ENCODE data around the gene KCNN3. TPM values are rescaled to one million over a fixed set of nuclear protein-coding genes. Genes with fewer than 3 reads are reported as not detected.

The KCNN3 gene
- total RNA-seq, 1 donor from 2014 or later: 0.86 TPM

DNA sequence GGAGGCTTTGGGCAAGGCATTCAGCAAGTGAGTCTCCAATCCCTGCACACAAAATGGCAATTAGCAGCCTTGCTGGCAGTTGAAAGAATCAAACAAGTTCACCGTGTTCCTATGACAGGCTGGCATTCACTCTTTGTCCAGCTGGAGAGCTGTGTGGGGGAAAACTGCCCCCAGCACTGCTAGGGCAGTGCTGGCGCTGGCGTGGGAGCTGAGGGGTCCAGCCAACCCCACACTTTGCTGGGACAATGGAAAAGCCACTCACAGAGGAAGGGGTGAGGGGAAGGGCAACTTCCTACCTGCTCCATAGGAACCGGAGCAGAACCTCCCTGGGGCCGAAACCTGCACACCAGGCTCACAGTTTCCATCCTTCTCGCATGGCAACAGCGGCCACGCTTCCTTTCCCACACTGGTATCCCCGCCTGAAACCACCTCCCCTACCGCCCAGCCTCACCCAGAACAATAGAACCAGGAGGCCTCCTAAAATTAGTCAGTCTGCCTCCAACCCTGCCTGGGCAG is 26.7 kb upstream of the KCNN3 start:
- TF ChIP-seq, protein P1, sequence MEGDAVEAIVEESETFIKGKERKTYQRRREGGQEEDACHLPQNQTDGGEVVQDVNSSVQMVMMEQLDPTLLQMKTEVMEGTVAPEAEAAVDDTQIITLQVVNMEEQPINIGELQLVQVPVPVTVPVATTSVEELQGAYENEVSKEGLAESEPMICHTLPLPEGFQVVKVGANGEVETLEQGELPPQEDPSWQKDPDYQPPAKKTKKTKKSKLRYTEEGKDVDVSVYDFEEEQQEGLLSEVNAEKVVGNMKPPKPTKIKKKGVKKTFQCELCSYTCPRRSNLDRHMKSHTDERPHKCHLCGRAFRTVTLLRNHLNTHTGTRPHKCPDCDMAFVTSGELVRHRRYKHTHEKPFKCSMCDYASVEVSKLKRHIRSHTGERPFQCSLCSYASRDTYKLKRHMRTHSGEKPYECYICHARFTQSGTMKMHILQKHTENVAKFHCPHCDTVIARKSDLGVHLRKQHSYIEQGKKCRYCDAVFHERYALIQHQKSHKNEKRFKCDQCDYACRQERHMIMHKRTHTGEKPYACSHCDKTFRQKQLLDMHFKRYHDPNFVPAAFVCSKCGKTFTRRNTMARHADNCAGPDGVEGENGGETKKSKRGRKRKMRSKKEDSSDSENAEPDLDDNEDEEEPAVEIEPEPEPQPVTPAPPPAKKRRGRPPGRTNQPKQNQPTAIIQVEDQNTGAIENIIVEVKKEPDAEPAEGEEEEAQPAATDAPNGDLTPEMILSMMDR (IDR thresholded peaks at IDR 0.05; ENCODE audit: unreplicated experiment): no peak
- peaks cover 8% of the 10 kb centered on the region for H3K9me3 Mint-ChIP-seq (ENCODE audit: low read depth)
- peaks cover 1% of the 10 kb centered on the region for H3K36me3 Mint-ChIP-seq (ENCODE audit: insufficient read depth)
- no peak for DNase-seq (ENCODE audit: low spot score, unreplicated experiment)
- H3K4me3 Mint-ChIP-seq (ENCODE audit: low read depth): no peak overlapping the region
- peaks cover 6% of the 10 kb centered on the region for H3K27me3 Mint-ChIP-seq
- H3K4me1 Mint-ChIP-seq (ENCODE audit: low read depth): no peaks in the 10 kb centered on the region
- H3K27ac Mint-ChIP-seq: no peak overlapping the region

DNA sequence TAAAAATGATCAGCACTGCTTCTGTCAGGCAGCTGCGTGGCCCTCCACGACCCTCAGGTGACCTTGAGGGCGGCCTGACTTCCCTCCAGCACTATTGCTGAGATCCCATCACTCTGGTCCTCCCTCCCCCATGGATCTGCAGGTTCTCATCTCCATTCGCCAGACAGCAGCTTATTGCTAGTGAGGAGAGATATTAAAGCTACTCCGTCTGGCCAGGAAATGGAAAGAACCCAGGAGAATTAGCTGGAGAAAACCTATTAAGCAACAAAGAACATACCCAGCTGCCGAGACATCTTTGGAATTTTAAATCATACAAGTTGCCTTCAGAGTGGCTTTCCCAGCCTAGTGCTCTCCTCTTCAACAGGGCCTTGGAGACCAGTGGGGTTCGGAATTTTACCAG is 25.7 kb upstream of the KCNN3 start:
- Mint-ChIP-seq H3K9me3 (ENCODE audit: low read depth) (peaks cover 8% of the 10 kb centered on the region), H3K27ac (peak overlapping the region; percentile 22), H3K4me3 (ENCODE audit: low read depth) (no peak overlapping the region), H3K4me1 (ENCODE audit: low read depth) (no peaks in the 10 kb centered on the region), H3K36me3 (ENCODE audit: insufficient read depth) (peaks cover 1% of the 10 kb centered on the region), H3K27me3 (peaks cover 6% of the 10 kb centered on the region)
- TF ChIP-seq, protein P1 (IDR thresholded peaks at IDR 0.05; ENCODE audit: unreplicated experiment): no peak
- DNase-seq (ENCODE audit: low spot score, unreplicated experiment): no peak

DNA sequence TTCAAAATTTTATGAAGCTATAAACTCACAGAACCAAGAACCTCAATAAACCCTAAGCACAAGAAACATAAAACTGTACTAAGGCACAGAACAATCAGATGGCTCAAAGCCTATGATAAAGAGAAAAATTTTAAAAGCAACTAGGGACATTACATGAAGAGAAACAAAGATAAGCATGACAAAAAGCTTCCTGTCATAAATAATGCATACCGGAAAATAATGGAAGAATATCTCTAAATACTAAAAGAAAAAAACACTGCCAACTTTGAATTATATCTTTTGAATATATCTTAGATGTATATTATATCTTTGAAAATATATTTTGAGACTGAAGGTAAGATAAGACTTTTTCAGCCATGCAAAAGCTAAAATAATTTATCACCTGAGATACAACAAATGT is 21.4 kb upstream of the KCNN3 start:
- Mint-ChIP-seq H3K4me1 (ENCODE audit: low read depth) (no peaks in the 10 kb centered on the region), H3K27ac (no peak overlapping the region), H3K4me3 (ENCODE audit: low read depth) (no peak overlapping the region), H3K36me3 (ENCODE audit: insufficient read depth) (peaks cover 1% of the 10 kb centered on the region), H3K27me3 (peaks cover 7% of the 10 kb centered on the region), H3K9me3 (ENCODE audit: low read depth) (peaks cover 8% of the 10 kb centered on the region)
- DNase-seq (ENCODE audit: low spot score, unreplicated experiment): no peak
- TF ChIP-seq, protein P1 (IDR thresholded peaks at IDR 0.05; ENCODE audit: unreplicated experiment): no peak

DNA sequence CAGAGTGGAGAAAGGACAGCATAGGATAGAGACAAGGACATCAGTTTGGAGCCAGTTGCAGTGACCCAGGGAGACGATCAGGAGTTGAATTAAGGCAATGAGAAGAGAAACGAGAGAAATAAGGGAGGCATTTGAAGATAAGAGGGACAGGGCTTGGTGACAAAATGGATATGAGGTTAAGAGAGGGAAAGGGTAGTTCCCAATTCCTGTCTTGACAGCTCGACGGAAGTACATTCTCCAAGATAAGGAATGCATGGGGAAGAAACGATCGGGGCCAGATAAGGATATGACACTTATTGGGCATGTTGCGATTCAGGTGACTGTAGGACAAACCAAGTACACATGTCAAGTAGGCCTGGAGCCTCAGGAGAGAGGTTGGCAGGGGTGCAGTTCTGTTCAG is 18.7 kb upstream of the KCNN3 start:
- H3K27me3 Mint-ChIP-seq: peaks cover 4% of the 10 kb centered on the region
- TF ChIP-seq, protein P1 (IDR thresholded peaks at IDR 0.05; ENCODE audit: unreplicated experiment): no peak
- no peak overlapping the region for H3K4me3 Mint-ChIP-seq (ENCODE audit: low read depth)
- no peak for DNase-seq (ENCODE audit: low spot score, unreplicated experiment)
- H3K27ac Mint-ChIP-seq: no peak overlapping the region
- peaks cover 8% of the 10 kb centered on the region for H3K9me3 Mint-ChIP-seq (ENCODE audit: low read depth)
- peaks cover 5% of the 10 kb centered on the region for H3K4me1 Mint-ChIP-seq (ENCODE audit: low read depth)
- H3K36me3 Mint-ChIP-seq (ENCODE audit: insufficient read depth): peaks cover 1% of the 10 kb centered on the region

DNA sequence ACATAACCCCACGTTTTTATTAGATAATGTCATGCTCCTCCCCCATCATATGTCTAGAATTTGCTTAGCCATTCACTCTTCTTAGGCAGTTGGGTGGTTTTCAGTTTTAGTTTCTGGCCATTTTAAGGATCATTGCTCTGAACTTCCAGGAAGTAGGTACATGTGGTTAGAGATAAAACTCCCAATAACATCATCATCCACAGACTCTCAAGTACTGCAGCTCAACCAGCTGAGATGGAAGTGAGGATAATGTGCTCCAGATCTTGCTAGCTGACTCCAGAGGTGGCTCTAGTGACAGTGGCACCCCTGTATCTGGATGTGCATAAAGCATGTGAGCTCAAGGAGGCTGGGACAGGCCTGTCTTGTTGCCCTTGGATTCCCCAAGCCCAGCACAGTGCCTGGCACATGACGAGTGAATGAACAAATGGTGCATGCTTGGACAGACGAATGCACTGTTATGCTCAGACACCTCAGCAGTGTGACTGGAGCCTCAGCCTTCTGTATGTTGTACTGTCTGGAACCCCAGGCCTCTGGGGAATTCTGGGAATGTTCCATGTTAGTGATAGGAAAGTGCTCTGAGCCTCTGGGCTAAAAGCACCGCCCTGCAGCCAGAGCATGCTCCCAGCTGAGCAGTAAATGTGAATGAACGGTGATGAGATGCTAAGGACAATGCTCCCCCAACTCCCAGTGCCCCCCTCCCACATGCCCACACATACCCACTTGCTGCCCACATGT is 16.4 kb upstream of the KCNN3 start:
- no peak overlapping the region for H3K4me3 Mint-ChIP-seq (ENCODE audit: low read depth)
- H3K27me3 Mint-ChIP-seq: peaks cover 6% of the 10 kb centered on the region
- TF ChIP-seq, protein P1 (IDR thresholded peaks at IDR 0.05; ENCODE audit: unreplicated experiment): no peak
- H3K27ac Mint-ChIP-seq: no peak overlapping the region
- H3K36me3 Mint-ChIP-seq (ENCODE audit: insufficient read depth): no peaks in the 10 kb centered on the region
- H3K9me3 Mint-ChIP-seq (ENCODE audit: low read depth): no peaks in the 10 kb centered on the region
- H3K4me1 Mint-ChIP-seq (ENCODE audit: low read depth): peaks cover 5% of the 10 kb centered on the region
- no peak for DNase-seq (ENCODE audit: low spot score, unreplicated experiment)
